Measurements from ENCODE around the gene TRIM31.
"Not testable (repeated sequence)": the region's sequence is repeated elsewhere in the genome, so short reads cannot be mapped to it uniquely, and the experiment has no call there.

Gene TRIM31

DNA sequence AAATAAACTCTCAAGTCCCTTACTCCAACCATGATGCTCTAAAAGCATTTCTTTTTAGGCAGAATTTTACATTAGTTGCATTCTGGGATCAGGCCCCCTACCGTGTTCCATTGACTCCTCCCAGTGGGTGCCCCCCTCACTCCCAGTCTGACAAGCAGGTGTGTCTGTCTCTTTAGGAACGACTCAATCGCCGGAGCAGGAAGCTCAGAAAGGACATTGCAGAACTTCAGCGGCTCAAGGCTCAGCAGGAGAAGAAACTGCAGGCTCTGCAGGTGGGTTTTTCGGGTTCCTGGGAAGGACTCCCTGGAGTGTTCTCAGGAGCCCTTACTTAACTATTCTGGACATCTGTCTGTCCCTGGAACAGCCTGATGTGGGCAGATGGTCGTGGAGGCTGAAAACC is 32.9 kb upstream of the TRIM31 start:
- peaks cover 6% of the 10 kb centered on the region for H3K27me3 ChIP-seq (replicated peaks)
- in situ Hi-C loops (cut with HindIII; ENCODE audit: low pct_ligation_motif_present, low sequenced_read_pairs), result no loop called here

GRCh38 chr6:30144811-30145210 is 31.9 kb upstream of the TRIM31 start:
- no peak overlapping the region for H3K27ac ChIP-seq
- peaks cover 6% of the 10 kb centered on the region for H3K27me3 ChIP-seq (replicated peaks)
- in situ Hi-C loops (cut with HindIII; ENCODE audit: low pct_ligation_motif_present, low sequenced_read_pairs), result no loop called here
- no peak for DNase-seq
- H3K4me3 ChIP-seq (ENCODE audit: low read depth, low read length), result no peak overlapping the region
- TF ChIP-seq, protein P1, sequence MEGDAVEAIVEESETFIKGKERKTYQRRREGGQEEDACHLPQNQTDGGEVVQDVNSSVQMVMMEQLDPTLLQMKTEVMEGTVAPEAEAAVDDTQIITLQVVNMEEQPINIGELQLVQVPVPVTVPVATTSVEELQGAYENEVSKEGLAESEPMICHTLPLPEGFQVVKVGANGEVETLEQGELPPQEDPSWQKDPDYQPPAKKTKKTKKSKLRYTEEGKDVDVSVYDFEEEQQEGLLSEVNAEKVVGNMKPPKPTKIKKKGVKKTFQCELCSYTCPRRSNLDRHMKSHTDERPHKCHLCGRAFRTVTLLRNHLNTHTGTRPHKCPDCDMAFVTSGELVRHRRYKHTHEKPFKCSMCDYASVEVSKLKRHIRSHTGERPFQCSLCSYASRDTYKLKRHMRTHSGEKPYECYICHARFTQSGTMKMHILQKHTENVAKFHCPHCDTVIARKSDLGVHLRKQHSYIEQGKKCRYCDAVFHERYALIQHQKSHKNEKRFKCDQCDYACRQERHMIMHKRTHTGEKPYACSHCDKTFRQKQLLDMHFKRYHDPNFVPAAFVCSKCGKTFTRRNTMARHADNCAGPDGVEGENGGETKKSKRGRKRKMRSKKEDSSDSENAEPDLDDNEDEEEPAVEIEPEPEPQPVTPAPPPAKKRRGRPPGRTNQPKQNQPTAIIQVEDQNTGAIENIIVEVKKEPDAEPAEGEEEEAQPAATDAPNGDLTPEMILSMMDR (IDR thresholded peaks at IDR 0.05; ENCODE audit: low read depth, low read length, missing control alignments), result no peak
- H3K36me3 ChIP-seq (replicated peaks), result no peaks in the 10 kb centered on the region

More for the DNA sequence above, 32.9 kb upstream of the TRIM31 start:
- TF ChIP-seq, protein P1 (IDR thresholded peaks at IDR 0.05; ENCODE audit: low read depth, low read length, missing control alignments), result no peak
- no peak overlapping the region for H3K27ac ChIP-seq
- DNase-seq, result no peak
- H3K36me3 ChIP-seq (replicated peaks), result no peaks in the 10 kb centered on the region
- H3K4me3 ChIP-seq (ENCODE audit: low read depth, low read length), result no peak overlapping the region

DNA sequence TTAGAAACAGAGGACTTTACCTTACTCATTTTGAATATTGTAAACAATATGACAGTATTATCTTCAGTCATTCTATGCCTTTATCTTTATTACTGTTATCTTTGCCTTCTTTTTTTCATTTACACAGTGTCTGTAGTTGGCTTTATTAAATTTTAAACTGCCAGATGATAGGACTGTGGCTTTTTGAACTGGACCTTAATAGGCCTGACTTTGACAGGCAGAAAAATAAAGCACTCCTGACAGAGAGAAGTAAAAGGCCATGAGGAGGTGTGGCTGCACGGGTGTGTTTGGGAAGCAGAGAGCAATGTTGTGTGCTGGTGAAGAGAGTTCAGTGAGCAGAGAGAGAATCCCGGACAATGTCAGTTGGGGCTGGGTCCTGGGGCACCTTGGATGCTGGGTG is 30.9 kb upstream of the TRIM31 start:
- peaks cover 6% of the 10 kb centered on the region for H3K27me3 ChIP-seq (replicated peaks)

DNA sequence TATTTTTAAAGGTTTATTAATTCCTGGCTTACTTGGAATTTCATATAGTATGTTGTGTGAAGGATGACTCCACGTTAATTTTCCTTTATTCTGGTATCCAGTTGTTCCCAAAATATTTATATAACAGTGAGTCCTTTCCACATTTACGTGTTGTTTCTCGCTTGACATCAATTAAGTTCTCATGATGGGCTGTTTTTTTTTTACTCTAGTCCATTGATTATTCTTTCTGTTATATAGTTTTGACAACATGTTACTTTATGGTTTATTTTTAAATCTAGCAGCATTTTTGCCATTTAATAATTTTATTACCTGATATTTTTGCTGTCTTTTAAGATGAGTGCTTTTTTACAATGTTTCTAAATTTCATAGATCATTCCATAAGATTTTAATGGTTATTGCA is 29.8 kb upstream of the TRIM31 start:
- no peak overlapping the region for H3K4me3 ChIP-seq (ENCODE audit: low read depth, low read length)
- in situ Hi-C loops (cut with HindIII; ENCODE audit: low pct_ligation_motif_present, low sequenced_read_pairs), result no loop called here
- peaks cover 6% of the 10 kb centered on the region for H3K27me3 ChIP-seq (replicated peaks)
- no peaks in the 10 kb centered on the region for H3K36me3 ChIP-seq (replicated peaks)
- TF ChIP-seq, protein P1 (IDR thresholded peaks at IDR 0.05; ENCODE audit: low read depth, low read length, missing control alignments), result no peak
- DNase-seq, result no peak
- no peak overlapping the region for H3K27ac ChIP-seq

More for the DNA sequence above, 30.9 kb upstream of the TRIM31 start:
- no peaks in the 10 kb centered on the region for H3K36me3 ChIP-seq (replicated peaks)
- no peak overlapping the region for H3K4me3 ChIP-seq (ENCODE audit: low read depth, low read length)
- TF ChIP-seq, protein P1 (IDR thresholded peaks at IDR 0.05; ENCODE audit: low read depth, low read length, missing control alignments), result no peak
- no peak for DNase-seq
- in situ Hi-C loops (cut with HindIII; ENCODE audit: low pct_ligation_motif_present, low sequenced_read_pairs), result no loop called here
- H3K27ac ChIP-seq, result no peak overlapping the region

GRCh38 chr6:30140240-30140639 is 27.4 kb upstream of the TRIM31 start:
- H3K4me3 ChIP-seq (ENCODE audit: low read depth, low read length); H3K27me3 ChIP-seq (replicated peaks); DNase-seq; H3K36me3 ChIP-seq (replicated peaks); H3K27ac ChIP-seq; in situ Hi-C loops (cut with HindIII; ENCODE audit: low pct_ligation_motif_present, low sequenced_read_pairs): not testable (repeated sequence)

DNA sequence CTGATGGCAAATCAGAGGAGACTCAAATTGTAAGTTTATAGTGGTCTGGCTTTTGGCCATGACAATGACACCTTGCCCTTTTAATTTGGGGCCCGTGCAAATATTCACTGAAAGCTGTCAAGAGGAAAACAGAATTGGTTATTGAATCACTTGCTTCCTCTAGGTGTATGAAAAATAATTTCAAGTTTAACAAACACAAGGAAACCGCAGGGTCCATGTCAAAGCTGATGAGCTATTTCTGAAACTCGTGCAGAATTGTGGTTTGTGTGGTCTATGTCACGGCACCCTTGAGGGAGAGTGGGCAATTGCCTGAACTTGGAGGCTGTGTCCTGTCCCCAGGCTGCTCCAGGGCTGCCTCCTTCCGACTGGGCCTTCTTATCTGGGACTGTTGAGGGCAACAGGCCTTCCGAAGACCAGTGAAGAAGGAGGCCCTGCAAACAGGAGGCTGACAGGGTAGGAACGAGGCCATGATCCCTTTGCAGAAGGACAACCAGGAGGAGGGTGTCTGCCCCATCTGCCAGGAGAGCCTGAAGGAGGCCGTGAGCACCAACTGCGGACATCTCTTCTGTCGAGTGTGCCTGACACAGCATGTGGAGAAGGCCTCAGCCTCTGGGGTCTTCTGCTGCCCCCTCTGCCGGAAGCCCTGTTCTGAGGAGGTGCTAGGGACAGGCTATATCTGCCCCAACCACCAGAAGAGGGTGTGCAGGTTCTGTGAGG is 23.8 kb upstream of the TRIM31 start:
- Histone ChIP-seq H3K4me3 (ENCODE audit: low read depth, low read length) (no peak overlapping the region), H3K27ac (no peak overlapping the region), H3K27me3 (replicated peaks) (peaks cover 12% of the 10 kb centered on the region), H3K36me3 (replicated peaks) (no peaks in the 10 kb centered on the region)
- in situ Hi-C loops (cut with HindIII; ENCODE audit: low pct_ligation_motif_present, low sequenced_read_pairs), result no loop called here
- DNase-seq, result no peak
- TF ChIP-seq, protein P1 (IDR thresholded peaks at IDR 0.05; ENCODE audit: low read depth, low read length, missing control alignments), result no peak

All from brain microvascular endothelial cell (primary cell).